IMR-90 (cell line): ENCODE measurements around the gene MNT. TPM values are rescaled to one million over a fixed set of nuclear protein-coding genes. Genes with fewer than 3 reads are reported as not detected.

Experiments used
- ATAC-seq: fragments of 200-7000 bp; cut with Tn5 transposase; 2 replicates; pipeline ENCODE4 v1.9.1; 2020; ENCODE audit warnings: low read depth, mild to moderate bottlenecking, moderate library complexity
- BruUV-seq: library from RNA; stranded (reverse); fragments of 400-500 nt; replicated peaks from 2 replicates; lab custom pipeline; 2021; lab: Mats Ljungman, UMichigan
- CTCF ChIA-PET: fragments of 300-600 bp; formaldehyde crosslinking; extraction: SDS; loops from one replicate; lab custom pipeline; 2021; ENCODE audit warnings: antibody characterized with exemption; lab: Yijun Ruan, JAX
- POLR2A ChIA-PET: fragments of 300-600 bp; sonication (Branson Sonifier 250); formaldehyde crosslinking; loops from one replicate; lab custom pipeline; 2022; ENCODE audit warnings: antibody characterized with exemption; ENCODE audit not compliant: unreplicated experiment; lab: Charles Lee
- DNase-seq: peaks from one replicate; pipeline ENCODE4 v3.0.0; 2013
- H2AFZ ChIP-seq: replicated peaks from 2 replicates; pipeline ENCODE3; 2013; ENCODE audit warnings: low read length, mild to moderate bottlenecking; ENCODE audit not compliant: poor library complexity
- H2AK5ac ChIP-seq: 2 replicates; pipeline ENCODE4 v1.6.1; 2013; ENCODE audit warnings: low read depth, low read length, inconsistent platforms
- H2AK9ac ChIP-seq: replicated peaks from 2 replicates; pipeline ENCODE3; 2013; ENCODE audit warnings: mild to moderate bottlenecking, low read depth, low read length, moderate library complexity; ENCODE audit not compliant: poor library complexity
- H2BK120ac ChIP-seq: 2 replicates; pipeline ENCODE4 v1.6.1; 2013; ENCODE audit warnings: low read depth, low read length, inconsistent platforms
- H2BK15ac ChIP-seq: 3 replicates; pipeline ENCODE4 v1.6.1; 2013; ENCODE audit warnings: low read depth, low read length, inconsistent platforms
- H2BK20ac ChIP-seq: 2 replicates; pipeline ENCODE4 v1.6.1; 2013; ENCODE audit warnings: low read depth, mild to moderate bottlenecking, inconsistent platforms, low read length, moderate library complexity
- H2BK5ac ChIP-seq: 2 replicates; pipeline ENCODE4 v1.6.1; 2013; ENCODE audit warnings: mild to moderate bottlenecking, low read depth, low read length, inconsistent platforms; ENCODE audit not compliant: poor library complexity, severe bottlenecking
- H3K14ac ChIP-seq: replicated peaks from 2 replicates; pipeline ENCODE4 v1.6.1; 2013; ENCODE audit warnings: low read depth, low read length, inconsistent platforms
- H3K18ac ChIP-seq: 2 replicates; pipeline ENCODE4 v1.6.1; 2013; ENCODE audit warnings: low read depth, low read length, control low read depth
- H3K23ac ChIP-seq: 2 replicates; pipeline ENCODE4 v1.6.1; 2013; ENCODE audit warnings: low read depth, low read length, inconsistent platforms
- H3K27ac ChIP-seq: 2 replicates; pipeline ENCODE4 v1.5.1; 2013; ENCODE audit warnings: mild to moderate bottlenecking, control low read depth, low read length; ENCODE audit not compliant: insufficient read depth
- H3K27me3 ChIP-seq: 2 replicates; pipeline ENCODE4 v1.6.1; 2013; ENCODE audit warnings: low read length; ENCODE audit not compliant: control insufficient read depth, insufficient read depth
- H3K36me3 ChIP-seq: 2 replicates; pipeline ENCODE4 v1.6.1; 2013; ENCODE audit warnings: low read length, mixed read lengths; ENCODE audit not compliant: control insufficient read depth, insufficient read depth
- H3K4ac ChIP-seq: 2 replicates; pipeline ENCODE4 v1.6.1; 2013; ENCODE audit warnings: low read depth, low read length, inconsistent platforms
- H3K4me1 ChIP-seq: 2 replicates; pipeline ENCODE4 v1.6.1; 2013; ENCODE audit warnings: low read length, mixed read lengths; ENCODE audit not compliant: control insufficient read depth, insufficient read depth
- H3K4me2 ChIP-seq: 2 replicates; pipeline ENCODE4 v1.6.1; 2013; ENCODE audit warnings: low read depth, mild to moderate bottlenecking, control low read depth, low read length, moderate library complexity
- H3K4me3 ChIP-seq: 2 replicates; pipeline ENCODE4 v1.5.1; 2013; ENCODE audit warnings: low read depth, mild to moderate bottlenecking, control low read depth, low read length, moderate library complexity; ENCODE audit not compliant: insufficient read depth
- H3K56ac ChIP-seq: 2 replicates; pipeline ENCODE4 v1.6.1; 2013; ENCODE audit warnings: low read length, inconsistent platforms; ENCODE audit not compliant: insufficient read depth; ENCODE audit errors: extremely low read depth
- H3K79me1 ChIP-seq, 2 experiments: 2 replicates each; pipeline ENCODE4 v1.6.1; 2013; ENCODE audit warnings: low read length in 2 of 2, inconsistent platforms in 1 of 2, low read depth in 1 of 2
- H3K9ac ChIP-seq: 2 replicates; pipeline ENCODE4 v1.6.1; 2013; ENCODE audit warnings: low read depth, low read length, control low read depth
- H3K9me1 ChIP-seq: 2 replicates; pipeline ENCODE4 v1.6.1; 2013; ENCODE audit warnings: low read length, inconsistent platforms; ENCODE audit not compliant: insufficient read depth
- H3K9me3 ChIP-seq: 2 replicates; pipeline ENCODE4 v1.6.1; 2013; ENCODE audit warnings: low read length; ENCODE audit not compliant: control insufficient read depth, insufficient read depth
- H4K20me1 ChIP-seq: 2 replicates; pipeline ENCODE4 v1.6.1; 2013; ENCODE audit warnings: low read length, inconsistent platforms; ENCODE audit not compliant: insufficient read depth
- H4K5ac ChIP-seq: 2 replicates; pipeline ENCODE4 v1.6.1; 2013; ENCODE audit warnings: mild to moderate bottlenecking, low read depth, low read length, control low read depth
- H4K8ac ChIP-seq, 2 experiments: 2 replicates each; pipeline ENCODE4 v1.6.1; 2013; ENCODE audit warnings: low read depth in 2 of 2, low read length in 2 of 2, control low read depth in 1 of 2, inconsistent platforms in 1 of 2
- H4K91ac ChIP-seq: 2 replicates; pipeline ENCODE4 v1.6.1; 2013; ENCODE audit warnings: low read depth, low read length, inconsistent platforms; ENCODE audit not compliant: insufficient read depth
- BHLHE40 ChIP-seq: fragments of 150-350 bp; IDR thresholded peaks from 2 replicates; pipeline ENCODE4 v1.6.1; 2016; ENCODE audit warnings: mild to moderate bottlenecking, low read depth, low read length
- CEBPB ChIP-seq: IDR thresholded peaks from 2 replicates; pipeline ENCODE4 v1.6.1; 2012; ENCODE audit warnings: low read depth, low read length, improper control_type of control experiment
- CHD1 ChIP-seq: IDR thresholded peaks from 2 replicates; pipeline ENCODE4 v1.6.1; 2012; ENCODE audit warnings: low read depth, low read length, improper control_type of control experiment
- FOS ChIP-seq: fragments of 150-350 bp; IDR thresholded peaks from 2 replicates; pipeline ENCODE4 v1.6.1; 2016; ENCODE audit warnings: low read depth, low read length
- MAFK ChIP-seq: IDR thresholded peaks from 2 replicates; pipeline ENCODE4 v1.6.1; 2012; ENCODE audit warnings: low read depth, low read length, improper control_type of control experiment
- MAZ ChIP-seq: IDR thresholded peaks from 2 replicates; pipeline ENCODE4 v1.6.1; 2012; ENCODE audit warnings: low read depth, mild to moderate bottlenecking, low read length, improper control_type of control experiment, moderate library complexity, borderline replicate concordance
- MXI1 ChIP-seq: IDR thresholded peaks from 2 replicates; pipeline ENCODE4 v1.6.1; 2012; ENCODE audit warnings: low read depth, mild to moderate bottlenecking, low read length, moderate library complexity, borderline replicate concordance
- NFE2L2 ChIP-seq: fragments of 150-350 bp; IDR thresholded peaks from 2 replicates; pipeline ENCODE4 v1.6.1; 2016; ENCODE audit warnings: low read depth, mild to moderate bottlenecking, low read length
- RCOR1 ChIP-seq: IDR thresholded peaks from 2 replicates; pipeline ENCODE4 v1.6.1; 2012; ENCODE audit warnings: mild to moderate bottlenecking, low read length, improper control_type of control experiment; ENCODE audit not compliant: insufficient replicate concordance
- RFX5 ChIP-seq: IDR thresholded peaks from 2 replicates; pipeline ENCODE4 v1.8.0; 2012; ENCODE audit warnings: low read depth, mild to moderate bottlenecking, low read length, moderate library complexity
- USF2 ChIP-seq: fragments of 150-350 bp; IDR thresholded peaks from 2 replicates; pipeline ENCODE4 v1.6.1; 2017; ENCODE audit warnings: mild to moderate bottlenecking, antibody characterized with exemption, low read length, low read depth
- WGBS, 2 experiments: methylation state at CpG; one replicate each; pipeline versions ENCODE4 v1.1.5 to v1.1.7; 2013; ENCODE audit warnings: missing lambda C conversion rate in 2 of 2; ENCODE audit not compliant: insufficient read length in 1 of 2; ENCODE audit errors: extremely low coverage in 2 of 2; 5-methylcytosine and 5-hydroxymethylcytosine counted together
- dilution Hi-C: fragments of 300-500 bp; cut with HindIII; formaldehyde crosslinking; loops from one replicate; pipeline ENCODE4 v1.14.3; 2018; ENCODE audit warnings: low sequenced_read_pairs; ENCODE audit not compliant: unreplicated experiment
- in situ Hi-C: fragments of 300-500 bp; cut with MboI; formaldehyde crosslinking; loops from 3 replicates; pipeline ENCODE4 v1.14.3; 2019; ENCODE audit warnings: low sequenced_read_pairs, inconsistent platforms, mixed read lengths
- intact Hi-C: fragments of 100-400 bp; cut with micrococcal nuclease; formaldehyde crosslinking; loops from 2 replicates; pipeline ENCODE4 v1.10.0; 2022
- polyA plus RNA-seq, 3 experiments: library from polyadenylated mRNA; depleted of rRNA; stranded (reverse); fragments of >200 nt; gene quantifications; 2 replicates each; pipeline ENCODE4 v1.2.3, GENCODE V29; 2012; ENCODE audit warnings: low replicate concordance in 1 of 3
- total RNA-seq: library from RNA; depleted of rRNA; stranded (reverse); fragments of >200 nt; gene quantifications from 2 replicates; pipeline ENCODE4 v1.2.3, GENCODE V29; 2012

Gene MNT
- total and polyA plus RNA-seq, 2 of the 4 experiments (the other 2 are of a cell fraction): 1.4 to 8.3 TPM

GRCh38 chr17:2435181-2435741 lies 34.4 kb upstream of the MNT start:
- no peak overlapping the region for H3K4ac ChIP-seq
- H4K91ac ChIP-seq: no peak overlapping the region
- H4K5ac ChIP-seq: no peak overlapping the region
- no peak overlapping the region for H2AK9ac ChIP-seq
- no CpG with 5 or more reads among the region's 9 CpGs for WGBS, 2 experiments
- H4K8ac ChIP-seq: no peak overlapping the region; a peak in 1 of 4 replicates
- peaks cover 10% of the 10 kb centered on the region for H3K9me1 ChIP-seq
- H2AK5ac ChIP-seq: no peak overlapping the region
- H2BK20ac ChIP-seq: no peak overlapping the region
- no peaks in the 10 kb centered on the region for H3K9me3 ChIP-seq
- H3K4me3 ChIP-seq: no peak overlapping the region
- H3K27ac ChIP-seq: no peak overlapping the region
- H3K14ac ChIP-seq: no peak overlapping the region
- no peaks in the 10 kb centered on the region for H4K20me1 ChIP-seq
- DNase-seq (peak; percentile 31), ATAC-seq (no peak)
- no peak overlapping the region for H2BK5ac ChIP-seq
- no peak overlapping the region for H2BK120ac ChIP-seq
- peaks cover 16% of the 10 kb centered on the region for H3K36me3 ChIP-seq
- no peak overlapping the region for H2AFZ ChIP-seq
- TF ChIP-seq BHLHE40 (no peak), MAZ (no peak), RFX5 (no peak), NFE2L2 (no peak), MAFK (no peak), USF2 (no peak), MXI1 (no peak), FOS (no peak), CHD1 (no peak), CEBPB (no peak), RCOR1 (no peak)
- CTCF ChIA-PET: no interaction called here
- dilution Hi-C loops: no loop called here
- no peak overlapping the region for H3K4me2 ChIP-seq
- peaks cover 7% of the 10 kb centered on the region for H3K4me1 ChIP-seq
- intact Hi-C loops: no loop called here
- no peak overlapping the region for H2BK15ac ChIP-seq
- H3K9ac ChIP-seq: no peak overlapping the region
- no peak overlapping the region for H3K56ac ChIP-seq
- POLR2A ChIA-PET: no interaction called here
- no peak overlapping the region for H3K23ac ChIP-seq
- H3K27me3 ChIP-seq: no peaks in the 10 kb centered on the region
- H3K18ac ChIP-seq: no peak overlapping the region
- peaks cover 3 to 23% of the 10 kb centered on the region in 2 experiments; a peak in 2 of 4 replicates for H3K79me1 ChIP-seq
- no TSS peak for BruUV-seq
- in situ Hi-C loops: no loop called here
